GM12865 (cell line): ENCODE measurements around the gene DBT.

Source experiments
- DNase-seq: peaks from one replicate; pipeline ENCODE4 v3.0.0; 2010; ENCODE audit warnings: low read depth
- H3K4me3 ChIP-seq: 2 replicates; pipeline ENCODE4 v1.5.1; 2011; ENCODE audit warnings: mild to moderate bottlenecking, low read depth, low read length, control low read depth
- CTCF ChIP-seq: IDR thresholded peaks from 2 replicates; pipeline ENCODE4 v1.5.1; 2011; ENCODE audit warnings: low read length, control low read depth, low read depth, inconsistent platforms; ENCODE audit not compliant: insufficient read depth; ENCODE audit errors: missing control alignments

The DBT gene

GRCh38 chr1:100284591-100284990 lies 35.0 kb upstream of the DBT start:
- TF ChIP-seq CTCF: no peak
- DNase-seq: no peak

GRCh38 chr1:100279954-100280682 lies 30.5 kb upstream of the DBT start:
- H3K4me3 ChIP-seq: no peak overlapping the region
- DNase-seq: no peak
- no peak for TF ChIP-seq CTCF

More at GRCh38 chr1:100284591-100284990, 35.0 kb upstream of the DBT start:
- H3K4me3 ChIP-seq: no peak overlapping the region

GRCh38 chr1:100279358-100279923 lies 29.8 kb upstream of the DBT start:
- DNase-seq: no peak
- H3K4me3 ChIP-seq: no peak overlapping the region
- no peak for TF ChIP-seq CTCF

- H3K4me3 ChIP-seq: no peak overlapping the region
- DNase-seq: peak; percentile 52
- TF ChIP-seq CTCF: peak; percentile 2
Measured at GRCh38 chr1:100277866-100278265, 28.2 kb upstream of the DBT start.

GRCh38 chr1:100268202-100268601 lies 18.6 kb upstream of the DBT start:
- no peak overlapping the region for H3K4me3 ChIP-seq
- TF ChIP-seq CTCF: no peak
- DNase-seq: no peak

GRCh38 chr1:100267284-100267683 lies 17.6 kb upstream of the DBT start:
- TF ChIP-seq CTCF: no peak
- DNase-seq: no peak

More at GRCh38 chr1:100267284-100267683, 17.6 kb upstream of the DBT start:
- peak overlapping the region; percentile 97 for H3K4me3 ChIP-seq
